ENCODE results near the gene XYLB. TPM values are rescaled to one million over a fixed set of nuclear protein-coding genes. Genes with fewer than 3 reads are reported as not detected.
A peak's percentile ranks its signal among the peaks of the same experiment; 100 is the strongest.
"Not testable (repeated sequence)": the region's sequence is repeated elsewhere in the genome, so short reads cannot be mapped to it uniquely, and the experiment has no call there.

XYLB gene
- polyA plus RNA-seq, 4 donors, result 9.3 to 11.0 (median 10.0) TPM

GRCh38 chr3:38386992-38387750 lies 40.6 kb downstream of the XYLB start:
- DNase-seq (ENCODE audit: low read depth in 4 of 4, low spot score in 3 of 4), result no peak

- no peak for DNase-seq (ENCODE audit: low read depth in 4 of 4, low spot score in 3 of 4)
Observed at GRCh38 chr3:38387862-38388261, 41.3 kb downstream of the XYLB start.

- DNase-seq (ENCODE audit: low read depth in 4 of 4, low spot score in 3 of 4), result no peak
Observed at GRCh38 chr3:38392604-38393163, 46.1 kb downstream of the XYLB start.

- DNase-seq (ENCODE audit: low read depth in 4 of 4, low spot score in 3 of 4), result no peak
Observed at GRCh38 chr3:38396239-38396638, 49.7 kb downstream of the XYLB start.

- DNase-seq (ENCODE audit: low read depth in 4 of 4, low spot score in 3 of 4), result no peak
Observed at GRCh38 chr3:38396861-38397260, 50.3 kb downstream of the XYLB start.

GRCh38 chr3:38397320-38397719 lies 50.7 kb downstream of the XYLB start:
- peak; percentile 34 to 53 (median 46) for DNase-seq (ENCODE audit: low read depth in 4 of 4, low spot score in 3 of 4)

GRCh38 chr3:38401246-38401962 lies 54.8 kb downstream of the XYLB start:
- DNase-seq (ENCODE audit: low read depth in 4 of 4, low spot score in 3 of 4), result peak in 1 of 4 donors; percentile 2

GRCh38 chr3:38404286-38404685 lies 57.7 kb downstream of the XYLB start:
- no peak for DNase-seq (ENCODE audit: low read depth in 4 of 4, low spot score in 3 of 4)

- DNase-seq (ENCODE audit: low read depth in 4 of 4, low spot score in 3 of 4), result no peak
Observed at GRCh38 chr3:38411591-38411990, 65.0 kb downstream of the XYLB start.

GRCh38 chr3:38420758-38421157 lies 74.2 kb downstream of the XYLB start:
- not testable (repeated sequence) for DNase-seq (ENCODE audit: low read depth in 4 of 4, low spot score in 3 of 4)

- DNase-seq (ENCODE audit: low read depth in 4 of 4, low spot score in 3 of 4), result no peak
Observed at GRCh38 chr3:38421679-38422336, 75.2 kb downstream of the XYLB start.

- DNase-seq (ENCODE audit: low read depth in 4 of 4, low spot score in 3 of 4), result not testable (repeated sequence)
Observed at GRCh38 chr3:38426798-38427426, 80.3 kb downstream of the XYLB start.

- DNase-seq (ENCODE audit: low read depth in 4 of 4, low spot score in 3 of 4), result not testable (repeated sequence)
Observed at GRCh38 chr3:38432871-38433658, 86.5 kb downstream of the XYLB start.

GRCh38 chr3:38433661-38434060 lies 87.1 kb downstream of the XYLB start:
- not testable (repeated sequence) for DNase-seq (ENCODE audit: low read depth in 4 of 4, low spot score in 3 of 4)

- DNase-seq (ENCODE audit: low read depth in 4 of 4, low spot score in 3 of 4), result not testable (repeated sequence)
Observed at GRCh38 chr3:38438436-38439069, 92.0 kb downstream of the XYLB start.

GRCh38 chr3:38443205-38443604 lies 96.6 kb downstream of the XYLB start:
- not testable (repeated sequence) for DNase-seq (ENCODE audit: low read depth in 4 of 4, low spot score in 3 of 4)

GRCh38 chr3:38446085-38446686 lies 99.6 kb downstream of the XYLB start:
- no peak for DNase-seq (ENCODE audit: low read depth in 4 of 4, low spot score in 3 of 4)

GRCh38 chr3:38446812-38447211 lies 100.2 kb downstream of the XYLB start:
- no peak for DNase-seq (ENCODE audit: low read depth in 4 of 4, low spot score in 3 of 4)

GRCh38 chr3:38450853-38451252 lies 104.3 kb downstream of the XYLB start:
- DNase-seq (ENCODE audit: low read depth in 4 of 4, low spot score in 3 of 4), result no peak

All from right renal pelvis (tissue), 4 donors.